Measurements from ENCODE around the gene ZAP70. TPM values are rescaled to one million over a fixed set of nuclear protein-coding genes. Genes with fewer than 3 reads are reported as not detected.

ZAP70 gene
- polyA plus RNA-seq, 3 donors from 2014 or later, result 219 to 329 (median 246) TPM

DNA sequence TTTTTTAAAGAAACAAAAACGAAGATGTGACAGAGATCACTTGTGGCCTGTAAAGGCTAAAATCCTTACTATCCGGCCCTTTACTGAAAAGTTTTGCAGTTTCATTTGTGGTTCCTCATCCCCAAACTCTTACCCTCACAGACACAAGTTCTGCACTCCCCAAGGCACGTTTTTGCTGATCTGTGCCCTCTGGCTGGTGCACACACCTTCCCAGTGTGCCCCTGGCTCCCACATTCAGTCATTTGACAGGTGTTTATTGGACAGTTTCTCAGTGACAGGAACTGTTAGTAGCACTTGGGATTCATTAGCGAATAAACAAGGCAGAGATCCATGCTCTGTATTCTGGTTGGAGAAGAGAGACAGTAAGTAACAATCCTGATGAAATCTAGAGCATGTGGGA lies 22.8 kb downstream of the ZAP70 start:
- peak overlapping the region in 2 of 5 donors; percentile 22 to 31 for H3K4me3 Mint-ChIP-seq

DNA sequence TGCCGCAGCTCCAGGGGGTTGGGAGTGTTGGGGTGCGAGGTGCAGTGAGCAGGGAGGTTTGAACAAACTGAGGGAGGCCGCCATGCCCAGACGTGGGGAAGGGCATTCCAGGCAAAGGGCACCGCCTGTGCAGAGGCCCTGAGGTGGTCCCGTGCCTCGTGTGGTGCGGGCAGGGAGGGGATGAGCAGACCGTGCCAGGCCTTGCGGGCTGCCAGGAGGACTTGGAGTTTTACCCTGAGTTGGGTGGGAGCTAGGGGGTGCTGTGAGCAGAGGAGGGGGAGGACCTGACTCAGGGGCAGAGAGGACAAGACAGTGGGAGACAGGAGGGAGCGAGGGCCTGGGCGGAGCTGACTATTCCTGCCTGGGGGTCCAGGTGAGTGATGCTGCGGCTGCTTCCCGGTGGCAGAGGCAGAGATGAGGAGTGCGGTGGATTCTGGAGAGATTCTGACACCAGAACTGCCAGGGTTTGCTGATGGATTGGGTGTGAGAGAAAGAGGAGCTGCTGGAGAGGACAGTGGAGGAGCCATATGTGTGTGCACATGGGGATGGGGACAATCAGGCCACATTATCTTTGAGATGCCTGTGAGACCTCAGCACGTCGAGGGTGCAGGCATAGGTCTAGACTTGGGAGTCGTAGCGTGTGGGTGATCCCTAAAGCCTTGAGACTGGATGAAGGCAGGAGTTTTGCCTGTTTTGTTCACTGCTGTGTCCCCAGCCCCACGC lies 23.4 kb downstream of the ZAP70 start:
- Mint-ChIP-seq H3K9me3 (no peaks in the 10 kb centered on the region), H3K4me3 (peak overlapping the region in 2 of 5 donors; percentile 22 to 31), H3K27ac (peak overlapping the region; percentile 68 to 88 (median 80)), H3K4me1 (peaks cover 59 to 64% of the 10 kb centered on the region in 2 donors), H3K27me3 (ENCODE audit: low read depth in 3 of 3) (peaks cover 6 to 30% (median 18%) of the 10 kb centered on the region in 3 donors), H3K36me3 (peaks cover 30 to 51% (median 35%) of the 10 kb centered on the region in 3 donors)
- no peak for DNase-seq

More for the DNA sequence above, 22.8 kb downstream of the ZAP70 start:
- peak overlapping the region in 5 of 6 donors; percentile 68 to 88 (median 82) for H3K27ac Mint-ChIP-seq
- peaks cover 6 to 26% (median 17%) of the 10 kb centered on the region in 3 donors for H3K27me3 Mint-ChIP-seq (ENCODE audit: low read depth in 3 of 3)
- H3K36me3 Mint-ChIP-seq, result peaks cover 32 to 53% (median 32%) of the 10 kb centered on the region in 3 donors
- H3K9me3 Mint-ChIP-seq, result peaks cover 0 to 2% (median 0%) of the 10 kb centered on the region in 6 donors
- H3K4me1 Mint-ChIP-seq, result peaks cover 59 to 64% of the 10 kb centered on the region in 2 donors
- no peak for DNase-seq

DNA sequence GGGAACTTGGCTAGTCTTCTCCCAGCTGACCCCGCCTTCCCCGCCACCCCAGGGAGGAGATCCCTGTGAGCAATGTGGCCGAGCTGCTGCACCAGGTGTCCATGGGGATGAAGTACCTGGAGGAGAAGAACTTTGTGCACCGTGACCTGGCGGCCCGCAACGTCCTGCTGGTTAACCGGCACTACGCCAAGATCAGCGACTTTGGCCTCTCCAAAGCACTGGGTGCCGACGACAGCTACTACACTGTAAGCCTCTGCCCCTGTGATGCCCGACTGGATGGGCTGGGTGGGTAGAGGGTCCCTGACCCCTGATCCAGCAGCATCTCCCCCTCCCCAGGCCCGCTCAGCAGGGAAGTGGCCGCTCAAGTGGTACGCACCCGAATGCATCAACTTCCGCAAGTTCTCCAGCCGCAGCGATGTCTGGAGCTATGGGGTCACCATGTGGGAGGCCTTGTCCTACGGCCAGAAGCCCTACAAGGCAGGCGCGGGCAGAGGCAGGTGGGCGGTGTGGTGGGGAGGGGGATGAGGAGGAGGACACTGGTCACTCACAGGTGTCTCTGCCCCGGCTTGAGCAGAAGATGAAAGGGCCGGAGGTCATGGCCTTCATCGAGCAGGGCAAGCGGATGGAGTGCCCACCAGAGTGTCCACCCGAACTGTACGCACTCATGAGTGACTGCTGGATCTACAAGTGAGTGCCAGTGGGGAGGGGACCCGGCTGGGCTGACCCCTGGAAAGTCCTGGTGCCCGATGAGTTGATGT lies 24.2 kb downstream of the ZAP70 start:
- Mint-ChIP-seq H3K4me3 (no peak overlapping the region), H3K27ac (peak overlapping the region in 2 of 6 donors; percentile 68 to 82), H3K27me3 (ENCODE audit: low read depth in 3 of 3) (peaks cover 8 to 30% (median 23%) of the 10 kb centered on the region in 3 donors), H3K4me1 (peaks cover 59 to 64% of the 10 kb centered on the region in 2 donors), H3K36me3 (peaks cover 30 to 50% (median 43%) of the 10 kb centered on the region in 3 donors), H3K9me3 (no peaks in the 10 kb centered on the region)
- no peak for DNase-seq

DNA sequence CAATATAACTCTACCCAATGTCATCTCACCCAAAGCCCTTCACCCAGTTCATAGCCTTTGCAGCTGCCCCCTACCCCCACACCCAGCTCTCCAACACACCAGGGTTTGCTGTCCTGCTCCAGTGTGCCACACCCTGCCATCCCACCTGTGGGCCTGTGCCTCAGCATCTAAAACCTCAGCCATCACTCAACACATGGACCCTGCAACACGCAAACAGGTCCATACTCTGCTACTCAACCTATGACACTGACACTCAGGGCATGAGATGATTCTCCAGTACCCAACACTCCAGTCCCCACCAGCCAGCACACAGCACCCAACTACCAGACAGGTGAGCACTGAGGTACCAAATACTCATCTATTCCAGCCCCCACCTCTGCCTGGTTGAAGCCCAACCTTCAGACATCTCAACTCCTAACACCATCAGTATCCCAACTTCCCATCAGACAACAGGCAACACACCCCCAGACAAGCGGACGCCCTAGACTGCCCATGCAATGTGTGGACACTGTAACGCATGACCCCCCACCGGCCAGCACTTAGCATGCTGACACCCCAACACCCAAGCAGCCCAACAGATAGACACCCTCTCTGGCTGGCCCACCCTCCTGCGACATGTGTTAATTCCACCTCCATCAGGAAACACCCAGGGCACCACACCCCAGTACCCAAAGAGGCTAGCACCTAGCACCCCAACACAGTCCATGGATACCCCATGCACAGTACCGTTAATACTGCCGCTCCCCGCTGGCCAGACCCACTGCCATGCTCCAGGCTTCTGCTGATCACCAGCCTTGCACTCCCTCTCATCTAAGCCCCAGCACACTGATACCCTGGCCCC lies 25.0 kb downstream of the ZAP70 start:
- Mint-ChIP-seq H3K4me1 (peaks cover 61 to 69% of the 10 kb centered on the region in 2 donors), H3K27ac (peak overlapping the region; percentile 31 to 86 (median 82)), H3K9me3 (no peaks in the 10 kb centered on the region), H3K4me3 (peak overlapping the region in 3 of 5 donors; percentile 4 to 37 (median 7)), H3K27me3 (ENCODE audit: low read depth in 3 of 3) (peaks cover 8 to 30% (median 23%) of the 10 kb centered on the region in 3 donors), H3K36me3 (peaks cover 30 to 50% (median 43%) of the 10 kb centered on the region in 3 donors)
- no peak for DNase-seq

DNA sequence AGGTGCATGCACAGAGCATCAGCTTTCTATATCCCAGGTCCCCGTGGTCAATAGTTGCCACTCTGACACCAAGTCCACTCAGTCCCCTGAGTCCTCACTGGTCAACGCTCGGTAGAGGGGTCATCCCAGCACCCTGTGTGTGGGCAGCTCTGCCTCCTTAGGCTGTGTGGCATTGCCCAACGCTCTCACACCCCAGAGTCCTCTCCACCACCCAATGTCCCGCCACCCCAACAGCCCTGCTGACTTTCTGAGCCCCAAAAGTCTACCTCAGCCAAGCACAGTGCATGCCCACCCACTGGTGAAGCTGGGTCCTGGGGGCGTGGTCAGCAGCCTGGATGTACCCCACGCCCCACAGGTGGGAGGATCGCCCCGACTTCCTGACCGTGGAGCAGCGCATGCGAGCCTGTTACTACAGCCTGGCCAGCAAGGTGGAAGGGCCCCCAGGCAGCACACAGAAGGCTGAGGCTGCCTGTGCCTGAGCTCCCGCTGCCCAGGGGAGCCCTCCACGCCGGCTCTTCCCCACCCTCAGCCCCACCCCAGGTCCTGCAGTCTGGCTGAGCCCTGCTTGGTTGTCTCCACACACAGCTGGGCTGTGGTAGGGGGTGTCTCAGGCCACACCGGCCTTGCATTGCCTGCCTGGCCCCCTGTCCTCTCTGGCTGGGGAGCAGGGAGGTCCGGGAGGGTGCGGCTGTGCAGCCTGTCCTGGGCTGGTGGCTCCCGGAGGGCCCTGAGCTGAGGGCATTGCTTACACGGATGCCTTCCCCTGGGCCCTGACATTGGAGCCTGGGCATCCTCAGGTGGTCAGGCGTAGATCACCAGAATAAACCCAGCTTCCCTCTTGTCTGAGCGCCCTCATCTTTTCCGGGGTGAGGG lies 25.9 kb downstream of the ZAP70 start:
- Mint-ChIP-seq H3K27me3 (ENCODE audit: low read depth in 3 of 3) (peaks cover 5 to 26% (median 25%) of the 10 kb centered on the region in 3 donors), H3K9me3 (no peaks in the 10 kb centered on the region), H3K27ac (peak overlapping the region; percentile 75 to 95 (median 86)), H3K36me3 (peaks cover 32 to 52% (median 38%) of the 10 kb centered on the region in 3 donors), H3K4me1 (peaks cover 63 to 69% of the 10 kb centered on the region in 2 donors), H3K4me3 (peak overlapping the region in 1 of 5 donors; percentile 7)
- DNase-seq, result no peak

DNA sequence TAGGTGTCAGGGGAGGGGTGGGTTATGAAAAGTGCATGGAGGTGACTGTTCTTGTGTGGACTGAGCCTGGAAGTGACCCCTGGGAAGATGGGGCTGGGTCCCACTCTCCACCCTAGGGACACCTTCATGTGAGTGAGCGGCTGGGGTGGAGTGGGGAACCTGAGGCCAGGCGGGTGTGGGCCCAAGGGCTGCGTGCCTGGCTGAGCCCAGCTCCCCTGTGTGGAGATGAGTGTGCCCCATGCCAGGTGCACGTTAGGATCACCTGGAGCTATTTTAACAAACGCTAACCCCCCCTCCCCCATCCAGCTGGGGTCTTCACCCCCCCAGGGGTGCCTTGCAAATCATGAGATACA lies 26.5 kb downstream of the ZAP70 start:
- H3K36me3 Mint-ChIP-seq, result peaks cover 32 to 54% (median 38%) of the 10 kb centered on the region in 3 donors
- no peaks in the 10 kb centered on the region for H3K9me3 Mint-ChIP-seq
- H3K4me1 Mint-ChIP-seq, result peaks cover 68 to 75% of the 10 kb centered on the region in 2 donors
- peaks cover 5 to 29% (median 25%) of the 10 kb centered on the region in 3 donors for H3K27me3 Mint-ChIP-seq (ENCODE audit: low read depth in 3 of 3)
- H3K27ac Mint-ChIP-seq, result peak overlapping the region; percentile 61 to 97 (median 95)
- no peak overlapping the region for H3K4me3 Mint-ChIP-seq
- DNase-seq, result no peak

DNA sequence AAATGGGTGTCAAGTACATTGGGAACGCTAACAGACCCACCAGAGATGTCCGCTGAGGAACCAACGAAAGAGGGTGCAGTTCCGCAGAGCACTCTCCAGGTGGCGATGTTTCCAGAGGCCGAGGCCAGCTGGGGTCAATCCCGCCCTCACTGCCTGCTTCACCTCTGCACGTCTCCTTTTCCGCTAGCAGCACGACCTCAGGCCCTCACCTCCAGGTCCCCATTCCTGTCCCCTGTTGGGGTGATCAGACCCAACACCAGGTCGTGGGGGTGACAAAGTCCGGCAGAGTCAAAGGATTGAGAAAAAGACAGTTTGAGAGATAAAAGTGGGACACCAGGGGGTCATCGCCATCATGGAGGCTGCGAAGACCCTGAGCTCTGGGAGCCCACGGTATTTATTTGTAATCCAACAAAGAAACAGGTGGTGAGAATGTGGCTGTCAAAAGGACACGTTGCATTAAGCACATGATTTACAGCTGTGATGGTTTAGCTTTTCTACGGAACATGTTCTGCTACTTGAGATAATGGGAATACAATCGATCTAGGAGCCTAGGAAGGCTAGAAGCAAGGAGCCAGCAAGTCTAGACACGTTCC lies 27.3 kb downstream of the ZAP70 start:
- Mint-ChIP-seq H3K4me3 (peak overlapping the region; percentile 65 to 80 (median 75)), H3K4me1 (peaks cover 76 to 83% of the 10 kb centered on the region in 2 donors), H3K36me3 (peaks cover 32 to 54% (median 38%) of the 10 kb centered on the region in 3 donors), H3K27me3 (ENCODE audit: low read depth in 3 of 3) (peaks cover 5 to 29% (median 26%) of the 10 kb centered on the region in 3 donors), H3K9me3 (no peaks in the 10 kb centered on the region), H3K27ac (peak overlapping the region; percentile 82 to 97 (median 95))
- peak; percentile 65 to 68 (median 67) for DNase-seq

DNA sequence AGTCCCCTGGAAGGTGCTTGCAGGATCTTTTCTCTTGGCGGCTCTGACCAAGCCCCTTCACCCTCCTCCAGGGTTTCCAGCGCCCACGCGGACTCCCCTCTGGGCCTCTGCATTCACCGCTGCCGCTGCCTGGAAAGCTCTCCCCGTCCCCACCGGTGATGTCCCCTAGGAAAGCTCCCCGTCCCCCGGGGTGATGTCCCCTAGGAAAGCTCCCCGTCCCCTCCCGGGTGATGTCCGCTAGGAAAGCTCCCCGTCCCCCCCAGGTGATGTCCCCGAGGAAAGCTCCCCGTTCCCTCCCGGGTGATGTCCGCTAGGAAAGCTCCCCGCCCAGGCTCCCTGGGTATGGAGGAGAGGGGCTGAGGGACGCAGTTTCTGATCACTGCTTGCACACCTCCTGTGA lies 27.9 kb downstream of the ZAP70 start:
- Mint-ChIP-seq H3K4me3 (peak overlapping the region; percentile 56 to 82 (median 73)), H3K27ac (peak overlapping the region; percentile 82 to 97 (median 95)), H3K4me1 (peaks cover 79 to 86% of the 10 kb centered on the region in 2 donors), H3K27me3 (ENCODE audit: low read depth in 3 of 3) (peaks cover 5 to 29% (median 26%) of the 10 kb centered on the region in 3 donors), H3K36me3 (peaks cover 29 to 51% (median 36%) of the 10 kb centered on the region in 3 donors), H3K9me3 (no peaks in the 10 kb centered on the region)
- DNase-seq, result no peak

DNA sequence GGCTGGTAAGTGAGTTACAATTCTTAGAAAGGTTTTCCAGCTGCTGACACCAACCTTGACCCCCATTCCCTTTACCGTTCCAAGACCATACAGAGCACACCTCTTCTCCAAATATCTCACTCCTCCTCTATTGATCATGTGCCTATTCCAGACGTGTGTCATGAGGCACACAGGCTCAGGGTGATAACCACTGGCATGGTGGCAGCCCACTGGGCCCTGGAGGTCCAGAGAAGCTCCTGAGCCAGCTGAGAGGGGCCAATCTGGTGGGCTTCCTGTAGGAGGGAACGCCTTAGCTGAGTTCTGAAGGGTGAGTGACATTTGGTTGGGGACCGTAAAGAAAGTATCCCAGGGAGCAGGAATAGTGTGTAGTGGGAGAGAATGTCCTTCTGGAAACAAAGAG lies 28.3 kb downstream of the ZAP70 start:
- DNase-seq, result no peak
- no peaks in the 10 kb centered on the region for H3K9me3 Mint-ChIP-seq
- H3K27me3 Mint-ChIP-seq (ENCODE audit: low read depth in 3 of 3), result peaks cover 5 to 29% (median 23%) of the 10 kb centered on the region in 3 donors
- peak overlapping the region; percentile 82 to 97 (median 95) for H3K27ac Mint-ChIP-seq
- H3K4me3 Mint-ChIP-seq, result peak overlapping the region; percentile 55 to 82 (median 69)
- H3K4me1 Mint-ChIP-seq, result peaks cover 81 to 86% of the 10 kb centered on the region in 2 donors
- H3K36me3 Mint-ChIP-seq, result peaks cover 26 to 47% (median 33%) of the 10 kb centered on the region in 3 donors

DNA sequence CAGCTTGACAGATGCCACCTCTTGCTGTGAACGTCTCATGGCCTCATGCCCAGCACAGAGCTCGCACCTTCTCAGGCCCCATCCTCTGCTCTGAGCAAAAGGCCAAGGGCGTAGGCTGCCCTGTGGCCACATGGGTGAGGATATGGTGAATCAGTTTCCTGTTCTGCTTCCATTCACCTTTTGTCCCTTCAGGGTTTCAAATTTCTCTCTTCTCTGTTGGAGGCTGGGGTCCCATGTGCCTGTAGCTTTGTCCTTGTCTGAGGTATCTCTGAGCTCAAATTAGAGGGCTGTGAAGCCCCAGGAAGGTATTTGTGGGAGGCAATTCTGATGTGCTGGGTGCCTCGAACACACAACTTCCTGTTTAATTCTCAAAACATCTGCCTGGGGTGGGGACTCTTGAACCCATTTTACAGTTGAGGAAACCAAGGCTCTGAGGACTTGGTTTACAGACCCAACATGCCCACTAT lies 29.0 kb downstream of the ZAP70 start:
- peak; percentile 73 to 77 (median 74) for DNase-seq
- Mint-ChIP-seq H3K9me3 (no peaks in the 10 kb centered on the region), H3K4me3 (peak overlapping the region; percentile 55 to 82 (median 69)), H3K36me3 (peaks cover 22 to 39% (median 29%) of the 10 kb centered on the region in 3 donors), H3K27me3 (ENCODE audit: low read depth in 3 of 3) (peaks cover 8 to 31% (median 22%) of the 10 kb centered on the region in 3 donors), H3K27ac (peak overlapping the region; percentile 82 to 97 (median 95)), H3K4me1 (peaks cover 86 to 88% of the 10 kb centered on the region in 2 donors)

DNA sequence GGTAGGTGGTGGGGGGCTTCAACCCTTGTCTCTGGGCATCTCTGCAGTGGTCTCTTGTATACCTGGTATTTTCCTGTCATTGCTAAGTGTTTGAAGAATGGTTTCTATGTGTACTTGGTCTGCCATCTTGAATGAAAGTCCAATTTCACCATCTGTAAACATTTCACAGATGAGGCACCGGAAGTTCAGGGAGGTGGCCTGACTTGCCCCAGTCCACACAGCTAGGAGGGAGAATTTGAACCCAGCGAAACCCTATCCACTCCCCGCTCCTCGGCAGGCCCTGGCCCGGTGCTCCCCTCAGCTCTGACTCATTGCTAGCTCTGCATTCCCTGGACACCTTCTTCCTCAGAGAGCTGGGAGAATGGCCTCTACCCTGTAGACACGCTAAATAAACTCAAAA lies 30.5 kb downstream of the ZAP70 start:
- H3K9me3 Mint-ChIP-seq, result no peaks in the 10 kb centered on the region
- peak overlapping the region; percentile 82 to 97 (median 95) for H3K27ac Mint-ChIP-seq
- peaks cover 14 to 27% (median 20%) of the 10 kb centered on the region in 3 donors for H3K36me3 Mint-ChIP-seq
- H3K27me3 Mint-ChIP-seq (ENCODE audit: low read depth in 3 of 3), result peaks cover 12 to 35% (median 20%) of the 10 kb centered on the region in 3 donors
- DNase-seq, result no peak
- peak overlapping the region; percentile 55 to 82 (median 65) for H3K4me3 Mint-ChIP-seq
- H3K4me1 Mint-ChIP-seq, result peaks cover 90 to 92% of the 10 kb centered on the region in 2 donors
